Liver (tissue), 9 donors: ENCODE data around the gene FBXL13. TPM values are rescaled to one million over a fixed set of nuclear protein-coding genes. Genes with fewer than 3 reads are reported as not detected.

ENCODE experiments used
- DNase-seq: peaks from one replicate; pipeline ENCODE4 v3.0.0-alpha.2; 2017; ENCODE audit warnings: low spot score
- H3K27ac ChIP-seq, 2 donors: one replicate each; pipeline ENCODE4 v1.7.0; 2013; ENCODE audit warnings: inconsistent platforms in 2 of 2, low read length in 2 of 2, control low read depth in 1 of 2, low read depth in 1 of 2, mild to moderate bottlenecking in 1 of 2
- H3K27me3 ChIP-seq, 4 donors: one replicate each; pipeline versions ENCODE4 v1.6.1 to v1.7.0; 2013; ENCODE audit warnings: low read length in 3 of 4, inconsistent platforms in 1 of 4, mild to moderate bottlenecking in 1 of 4, moderate library complexity in 1 of 4; ENCODE audit not compliant: control insufficient read depth in 4 of 4, insufficient read depth in 4 of 4
- H3K36me3 ChIP-seq, 4 donors: one replicate each; pipeline versions ENCODE4 v1.6.1 to v1.7.0; 2013; ENCODE audit warnings: low read length in 3 of 4, mild to moderate bottlenecking in 3 of 4, low read depth in 1 of 4, moderate library complexity in 1 of 4; ENCODE audit not compliant: control insufficient read depth in 4 of 4, insufficient read depth in 3 of 4
- H3K4me1 ChIP-seq, 4 donors: one replicate each; pipeline versions ENCODE4 v1.6.1 to v1.7.0; 2013; ENCODE audit warnings: low read length in 3 of 4, mild to moderate bottlenecking in 3 of 4, moderate library complexity in 1 of 4; ENCODE audit not compliant: control insufficient read depth in 4 of 4, insufficient read depth in 4 of 4
- H3K4me3 ChIP-seq, 3 donors: one replicate each; pipeline versions ENCODE4 v1.6.1 to v1.7.0; 2013; ENCODE audit warnings: low read length in 3 of 3, control low read depth in 1 of 3, low read depth in 1 of 3, mild to moderate bottlenecking in 1 of 3
- H3K9ac ChIP-seq, 2 donors: one replicate each; pipeline ENCODE4 v1.7.0; 2013; ENCODE audit warnings: low read length in 2 of 2, mild to moderate bottlenecking in 2 of 2, moderate library complexity in 2 of 2, control low read depth in 1 of 2, low read depth in 1 of 2
- H3K9me3 ChIP-seq, 4 donors: one replicate each; pipeline versions ENCODE4 v1.6.1 to v1.7.0; 2013; ENCODE audit warnings: low read length in 3 of 4; ENCODE audit not compliant: control insufficient read depth in 4 of 4
- EGR1 ChIP-seq, 2 donors: IDR thresholded peaks; 2 replicates each; pipeline ENCODE4 v1.6.1; 2016 to 2018; ENCODE audit warnings: antibody characterized with exemption in 2 of 2, low read depth in 2 of 2
- FOXA1 ChIP-seq: IDR thresholded peaks from 2 replicates; pipeline ENCODE4 v1.6.1; 2016; ENCODE audit warnings: antibody characterized with exemption
- FOXA2 ChIP-seq: IDR thresholded peaks from 2 replicates; pipeline ENCODE4 v1.6.1; 2016; ENCODE audit warnings: antibody characterized with exemption
- HNF4G ChIP-seq: IDR thresholded peaks from 2 replicates; pipeline ENCODE4 v1.6.1; 2016; ENCODE audit warnings: antibody characterized with exemption
- JUND ChIP-seq, 2 donors: IDR thresholded peaks; 2 replicates each; pipeline ENCODE4 v1.6.1; 2016; ENCODE audit warnings: antibody characterized with exemption in 2 of 2
- NR2F2 ChIP-seq: IDR thresholded peaks from 2 replicates; pipeline ENCODE4 v1.6.1; 2016; ENCODE audit warnings: antibody characterized with exemption
- RXRA ChIP-seq, 2 donors: IDR thresholded peaks; 2 replicates each; pipeline ENCODE4 v1.6.1; 2017 to 2018; ENCODE audit warnings: antibody characterized with exemption in 2 of 2, mild to moderate bottlenecking in 1 of 2
- SP1 ChIP-seq: IDR thresholded peaks from 2 replicates; pipeline ENCODE4 v1.6.1; 2018; ENCODE audit warnings: antibody characterized with exemption, mild to moderate bottlenecking
- TAF1 ChIP-seq: conservative IDR thresholded peaks from 2 replicates; pipeline ENCODE4 v1.6.1; 2016; ENCODE audit warnings: antibody characterized with exemption, mild to moderate bottlenecking
- YY1 ChIP-seq: IDR thresholded peaks from 2 replicates; pipeline ENCODE4 v1.6.1; 2016; ENCODE audit warnings: antibody characterized with exemption, mild to moderate bottlenecking
- WGBS: extraction: QIAGEN DNeasy Blood & Tissue Kit; methylation state at CpG from one replicate; pipeline ENCODE4 v1.1.7; 2013; 5-methylcytosine and 5-hydroxymethylcytosine counted together
- polyA plus RNA-seq, 2 donors: library from polyadenylated mRNA; stranded (reverse) in 1 of 2; unstranded in 1 of 2; fragments of 200-250 nt in 1 of 2; fragments of >200 nt in 1 of 2; fragmentation: Nextera tagmentation in 1 of 2; extraction: Ambion mirVana in 1 of 2; gene quantifications; one replicate each; pipeline versions ENCODE4 v1.2.1 to v1.2.3, GENCODE V29; 2013 to 2015
- total RNA-seq, 2 donors: library from RNA; depleted of rRNA; stranded (reverse); fragments of >200 nt; gene quantifications; one replicate each; pipeline ENCODE4 v1.2.3, GENCODE V29; 2014
- TF ChIP-seq, protein P1 (sequence below): IDR thresholded peaks from 2 replicates; pipeline ENCODE4 v1.6.1; 2016; ENCODE audit warnings: antibody characterized with exemption, mild to moderate bottlenecking
- TF ChIP-seq, protein P2 (sequence below): IDR thresholded peaks from 2 replicates; pipeline ENCODE4 v1.6.1; 2016; ENCODE audit warnings: antibody characterized with exemption
- TF ChIP-seq, protein P3 (sequence below): IDR thresholded peaks from 2 replicates; pipeline ENCODE4 v1.6.1; 2016; ENCODE audit warnings: antibody characterized with exemption
- TF ChIP-seq, protein P4 (sequence below): IDR thresholded peaks from 2 replicates; pipeline ENCODE4 v1.6.1; 2016; ENCODE audit warnings: antibody characterized with exemption
- TF ChIP-seq, protein P5 (sequence below): fragments of 150-350 bp; IDR thresholded peaks from 2 replicates; pipeline ENCODE4 v1.5.1; 2017; ENCODE audit warnings: improper control_type of control experiment, low read depth, low read length; ENCODE audit not compliant: missing input control
- donor health status: healthy.
- donor health status: healthy.
- donor health status: healthy.
- donor health status: healthy.
- donor health status: healthy.

The FBXL13 gene
- total and polyA plus RNA-seq, 4 donors, result 0.03 to 0.75 (median 0.70) TPM; not detected in 1

DNA sequence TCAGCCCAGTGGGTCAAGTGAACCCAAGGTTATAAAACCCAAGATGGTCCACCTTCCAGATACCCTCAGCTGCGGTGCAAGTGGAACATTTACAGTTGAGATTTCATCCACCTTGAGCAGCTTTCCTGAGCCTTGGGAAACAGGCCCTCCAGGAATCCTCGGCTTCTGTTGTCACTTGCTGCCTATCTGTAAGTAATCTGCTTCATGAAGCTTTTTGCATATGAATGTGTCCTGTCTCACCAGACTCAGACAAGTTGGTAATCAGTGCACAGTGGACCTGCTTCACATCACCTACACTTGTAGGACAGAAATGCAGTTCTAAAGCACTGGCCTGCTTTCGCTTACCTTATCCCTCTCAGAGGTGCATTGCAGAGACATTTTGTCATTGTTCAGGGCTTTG lies 245.5 kb downstream of the FBXL13 start:
- Histone ChIP-seq H3K27ac (no peak overlapping the region), H3K4me3 (no peak overlapping the region), H3K36me3 (peaks cover 0 to 11% (median 9%) of the 10 kb centered on the region in 4 donors), H3K27me3 (no peaks in the 10 kb centered on the region), H3K9me3 (no peaks in the 10 kb centered on the region), H3K4me1 (no peaks in the 10 kb centered on the region), H3K9ac (no peak overlapping the region)
- TF ChIP-seq, protein P1, sequence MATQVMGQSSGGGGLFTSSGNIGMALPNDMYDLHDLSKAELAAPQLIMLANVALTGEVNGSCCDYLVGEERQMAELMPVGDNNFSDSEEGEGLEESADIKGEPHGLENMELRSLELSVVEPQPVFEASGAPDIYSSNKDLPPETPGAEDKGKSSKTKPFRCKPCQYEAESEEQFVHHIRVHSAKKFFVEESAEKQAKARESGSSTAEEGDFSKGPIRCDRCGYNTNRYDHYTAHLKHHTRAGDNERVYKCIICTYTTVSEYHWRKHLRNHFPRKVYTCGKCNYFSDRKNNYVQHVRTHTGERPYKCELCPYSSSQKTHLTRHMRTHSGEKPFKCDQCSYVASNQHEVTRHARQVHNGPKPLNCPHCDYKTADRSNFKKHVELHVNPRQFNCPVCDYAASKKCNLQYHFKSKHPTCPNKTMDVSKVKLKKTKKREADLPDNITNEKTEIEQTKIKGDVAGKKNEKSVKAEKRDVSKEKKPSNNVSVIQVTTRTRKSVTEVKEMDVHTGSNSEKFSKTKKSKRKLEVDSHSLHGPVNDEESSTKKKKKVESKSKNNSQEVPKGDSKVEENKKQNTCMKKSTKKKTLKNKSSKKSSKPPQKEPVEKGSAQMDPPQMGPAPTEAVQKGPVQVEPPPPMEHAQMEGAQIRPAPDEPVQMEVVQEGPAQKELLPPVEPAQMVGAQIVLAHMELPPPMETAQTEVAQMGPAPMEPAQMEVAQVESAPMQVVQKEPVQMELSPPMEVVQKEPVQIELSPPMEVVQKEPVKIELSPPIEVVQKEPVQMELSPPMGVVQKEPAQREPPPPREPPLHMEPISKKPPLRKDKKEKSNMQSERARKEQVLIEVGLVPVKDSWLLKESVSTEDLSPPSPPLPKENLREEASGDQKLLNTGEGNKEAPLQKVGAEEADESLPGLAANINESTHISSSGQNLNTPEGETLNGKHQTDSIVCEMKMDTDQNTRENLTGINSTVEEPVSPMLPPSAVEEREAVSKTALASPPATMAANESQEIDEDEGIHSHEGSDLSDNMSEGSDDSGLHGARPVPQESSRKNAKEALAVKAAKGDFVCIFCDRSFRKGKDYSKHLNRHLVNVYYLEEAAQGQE, result no peak
- no peak for TF ChIP-seq HNF4G
- TF ChIP-seq, protein P2, sequence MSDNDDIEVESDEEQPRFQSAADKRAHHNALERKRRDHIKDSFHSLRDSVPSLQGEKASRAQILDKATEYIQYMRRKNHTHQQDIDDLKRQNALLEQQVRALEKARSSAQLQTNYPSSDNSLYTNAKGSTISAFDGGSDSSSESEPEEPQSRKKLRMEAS, result no peak
- no peak for TF ChIP-seq RXRA (IDR thresholded peaks at IDR 0.05)
- TF ChIP-seq, protein P3, sequence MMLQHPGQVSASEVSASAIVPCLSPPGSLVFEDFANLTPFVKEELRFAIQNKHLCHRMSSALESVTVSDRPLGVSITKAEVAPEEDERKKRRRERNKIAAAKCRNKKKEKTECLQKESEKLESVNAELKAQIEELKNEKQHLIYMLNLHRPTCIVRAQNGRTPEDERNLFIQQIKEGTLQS, result no peak
- no peak for TF ChIP-seq TAF1
- TF ChIP-seq JUND (IDR thresholded peaks at IDR 0.05), result no peak
- no peak for TF ChIP-seq YY1
- TF ChIP-seq, protein P4, sequence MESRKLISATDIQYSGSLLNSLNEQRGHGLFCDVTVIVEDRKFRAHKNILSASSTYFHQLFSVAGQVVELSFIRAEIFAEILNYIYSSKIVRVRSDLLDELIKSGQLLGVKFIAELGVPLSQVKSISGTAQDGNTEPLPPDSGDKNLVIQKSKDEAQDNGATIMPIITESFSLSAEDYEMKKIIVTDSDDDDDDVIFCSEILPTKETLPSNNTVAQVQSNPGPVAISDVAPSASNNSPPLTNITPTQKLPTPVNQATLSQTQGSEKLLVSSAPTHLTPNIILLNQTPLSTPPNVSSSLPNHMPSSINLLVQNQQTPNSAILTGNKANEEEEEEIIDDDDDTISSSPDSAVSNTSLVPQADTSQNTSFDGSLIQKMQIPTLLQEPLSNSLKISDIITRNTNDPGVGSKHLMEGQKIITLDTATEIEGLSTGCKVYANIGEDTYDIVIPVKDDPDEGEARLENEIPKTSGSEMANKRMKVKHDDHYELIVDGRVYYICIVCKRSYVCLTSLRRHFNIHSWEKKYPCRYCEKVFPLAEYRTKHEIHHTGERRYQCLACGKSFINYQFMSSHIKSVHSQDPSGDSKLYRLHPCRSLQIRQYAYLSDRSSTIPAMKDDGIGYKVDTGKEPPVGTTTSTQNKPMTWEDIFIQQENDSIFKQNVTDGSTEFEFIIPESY, result no peak
- no peak for TF ChIP-seq FOXA2
- no peak for TF ChIP-seq SP1
- no peak for TF ChIP-seq FOXA1
- DNase-seq, result no peak
- 99% methylated on average over 3 of the region's 3 CpGs for WGBS

DNA sequence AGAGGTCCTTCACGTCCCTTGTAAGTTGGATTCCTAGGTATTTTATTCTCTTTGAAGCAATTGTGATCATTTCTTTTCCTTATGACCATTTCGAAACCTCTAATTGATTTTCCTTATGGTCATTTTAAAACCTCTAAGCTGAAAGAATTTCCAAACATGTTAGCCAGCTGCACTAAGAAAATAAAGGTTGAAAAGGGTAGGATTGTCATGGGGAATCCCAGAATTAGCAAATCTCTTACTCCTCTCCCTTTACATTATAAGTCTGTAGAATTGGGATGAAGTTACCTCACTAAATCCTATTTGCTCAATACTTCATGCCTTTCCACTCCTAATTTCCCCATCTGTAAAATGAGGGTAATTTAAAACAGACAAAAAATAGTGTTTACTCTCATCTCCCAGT lies 246.3 kb downstream of the FBXL13 start:
- H3K4me3 ChIP-seq, result no peak overlapping the region
- H3K9me3 ChIP-seq, result no peaks in the 10 kb centered on the region
- H3K27ac ChIP-seq, result no peak overlapping the region
- peaks cover 0 to 11% (median 9%) of the 10 kb centered on the region in 4 donors for H3K36me3 ChIP-seq
- H3K27me3 ChIP-seq, result no peaks in the 10 kb centered on the region
- TF ChIP-seq, protein P3, result no peak
- TF ChIP-seq NR2F2 (no peak), HNF4G (no peak), RXRA (IDR thresholded peaks at IDR 0.05) (no peak), EGR1 (IDR thresholded peaks at IDR 0.05; ENCODE audit: low read depth in 2 of 2) (no peak)
- TF ChIP-seq, protein P4, result no peak
- TF ChIP-seq, protein P5, sequence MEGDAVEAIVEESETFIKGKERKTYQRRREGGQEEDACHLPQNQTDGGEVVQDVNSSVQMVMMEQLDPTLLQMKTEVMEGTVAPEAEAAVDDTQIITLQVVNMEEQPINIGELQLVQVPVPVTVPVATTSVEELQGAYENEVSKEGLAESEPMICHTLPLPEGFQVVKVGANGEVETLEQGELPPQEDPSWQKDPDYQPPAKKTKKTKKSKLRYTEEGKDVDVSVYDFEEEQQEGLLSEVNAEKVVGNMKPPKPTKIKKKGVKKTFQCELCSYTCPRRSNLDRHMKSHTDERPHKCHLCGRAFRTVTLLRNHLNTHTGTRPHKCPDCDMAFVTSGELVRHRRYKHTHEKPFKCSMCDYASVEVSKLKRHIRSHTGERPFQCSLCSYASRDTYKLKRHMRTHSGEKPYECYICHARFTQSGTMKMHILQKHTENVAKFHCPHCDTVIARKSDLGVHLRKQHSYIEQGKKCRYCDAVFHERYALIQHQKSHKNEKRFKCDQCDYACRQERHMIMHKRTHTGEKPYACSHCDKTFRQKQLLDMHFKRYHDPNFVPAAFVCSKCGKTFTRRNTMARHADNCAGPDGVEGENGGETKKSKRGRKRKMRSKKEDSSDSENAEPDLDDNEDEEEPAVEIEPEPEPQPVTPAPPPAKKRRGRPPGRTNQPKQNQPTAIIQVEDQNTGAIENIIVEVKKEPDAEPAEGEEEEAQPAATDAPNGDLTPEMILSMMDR, result no peak
- H3K4me1 ChIP-seq, result no peaks in the 10 kb centered on the region
- no peak for DNase-seq
- WGBS, result 97% methylated on average over 2 of the region's 2 CpGs
- H3K9ac ChIP-seq, result no peak overlapping the region
